Stimulated activated CD4-positive, alpha-beta T cell treated with anti-CD3 and anti-CD28 coated beads, Interleukin-15, amount 100 ng/mL, for 24 hours (primary cell): ENCODE measurements around the gene SCN10A.

Experiments used
- DNase-seq: peaks from one replicate; pipeline ENCODE4 v3.0.0-alpha.2; 2020

SCN10A gene

DNA sequence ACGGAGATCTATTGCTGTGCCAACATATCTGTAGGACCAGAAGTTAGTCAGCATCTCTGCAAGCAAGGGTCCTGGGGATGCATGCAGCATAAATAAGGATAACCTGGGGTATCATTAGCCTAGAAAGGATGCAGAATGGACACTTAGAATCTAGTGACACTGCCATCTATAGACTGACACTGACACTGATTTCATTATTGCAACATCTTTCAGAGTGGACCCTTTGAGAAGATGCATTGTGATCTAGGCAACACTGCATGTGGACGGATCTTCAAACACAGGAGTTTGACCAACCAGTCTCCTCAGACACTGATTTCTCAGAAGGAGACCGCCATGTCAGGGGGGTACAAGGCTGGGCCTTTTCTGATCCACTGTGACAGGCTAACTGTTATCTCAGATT lies 52.4 kb downstream of the SCN10A start:
- DNase-seq = no peak

DNA sequence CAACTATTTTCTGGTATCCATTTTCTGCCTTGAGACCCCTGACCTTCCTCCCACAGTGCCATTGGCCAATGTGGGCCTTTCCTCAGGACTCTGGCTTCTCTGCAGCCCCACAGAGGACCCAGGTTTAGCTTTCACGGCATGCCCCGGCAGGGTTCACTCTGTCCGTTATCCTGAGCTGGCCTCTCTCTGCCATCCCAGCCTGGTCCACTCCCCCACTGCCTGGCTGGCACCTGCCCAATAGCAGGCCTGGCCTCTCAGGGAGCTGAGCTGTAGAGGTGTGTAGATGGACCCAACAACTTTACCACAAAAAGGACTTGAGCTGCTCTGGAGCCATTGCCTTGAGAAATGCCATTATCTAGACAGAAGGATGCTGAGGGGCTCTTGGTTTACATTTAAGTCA lies 57.5 kb downstream of the SCN10A start:
- no peak for DNase-seq

DNA sequence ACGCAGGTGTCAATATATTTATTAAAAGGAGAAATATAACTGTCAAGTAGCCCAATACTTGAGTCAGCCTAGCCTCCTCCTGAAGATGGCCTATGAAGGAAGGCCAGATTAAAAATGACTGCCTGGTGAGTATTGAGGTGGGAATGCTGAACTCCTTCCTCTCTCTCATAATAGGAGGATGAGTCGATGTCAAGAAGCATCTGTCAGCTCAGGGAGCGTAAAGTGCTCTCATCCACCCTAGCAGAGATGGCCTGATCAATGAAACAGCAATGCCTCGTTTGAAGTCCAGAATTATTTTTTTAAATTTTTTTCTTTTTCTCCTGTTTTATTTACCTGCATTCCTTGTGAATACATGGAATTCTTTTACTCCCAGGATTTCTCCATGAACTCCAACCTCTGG lies 58.3 kb downstream of the SCN10A start:
- no peak for DNase-seq

DNA sequence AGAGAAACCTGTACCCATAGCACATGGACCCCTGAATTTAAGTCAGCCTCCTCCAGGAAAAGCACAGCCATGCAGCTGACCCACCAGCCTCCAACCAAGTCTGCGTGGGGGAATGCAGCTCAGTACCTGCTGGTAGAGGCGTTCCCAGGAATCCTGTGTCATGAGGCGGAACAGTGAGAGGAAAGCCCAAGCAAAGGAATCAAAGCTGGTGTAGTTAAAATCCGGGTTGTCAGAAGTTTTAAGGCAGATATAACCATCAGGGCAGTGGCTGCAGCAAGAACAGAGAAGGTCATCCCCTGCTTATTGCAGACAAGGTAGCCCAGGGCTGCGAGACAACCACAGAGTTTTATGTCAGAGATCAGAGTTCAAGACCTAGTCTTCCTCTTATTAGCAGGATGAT lies 59.1 kb downstream of the SCN10A start:
- no peak for DNase-seq

DNA sequence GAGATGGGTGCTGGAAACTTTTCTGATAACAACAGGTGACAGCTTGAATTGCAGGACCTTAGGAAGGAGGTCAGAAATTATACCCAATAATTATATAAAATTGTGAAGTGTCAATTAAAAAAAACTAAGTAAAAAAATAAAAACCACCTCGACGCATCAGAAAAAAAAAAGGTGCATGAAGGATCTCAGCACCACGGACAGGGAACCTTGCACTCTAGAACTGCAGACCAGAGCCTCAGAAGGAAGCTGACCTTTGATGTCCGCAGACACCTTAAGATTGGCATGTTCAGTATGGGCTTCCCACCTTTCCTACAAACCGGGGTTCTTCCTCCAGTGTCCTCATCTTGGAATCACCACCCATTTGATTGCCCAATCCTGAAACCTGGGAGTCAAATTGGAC lies 60.9 kb downstream of the SCN10A start:
- no peak for DNase-seq

DNA sequence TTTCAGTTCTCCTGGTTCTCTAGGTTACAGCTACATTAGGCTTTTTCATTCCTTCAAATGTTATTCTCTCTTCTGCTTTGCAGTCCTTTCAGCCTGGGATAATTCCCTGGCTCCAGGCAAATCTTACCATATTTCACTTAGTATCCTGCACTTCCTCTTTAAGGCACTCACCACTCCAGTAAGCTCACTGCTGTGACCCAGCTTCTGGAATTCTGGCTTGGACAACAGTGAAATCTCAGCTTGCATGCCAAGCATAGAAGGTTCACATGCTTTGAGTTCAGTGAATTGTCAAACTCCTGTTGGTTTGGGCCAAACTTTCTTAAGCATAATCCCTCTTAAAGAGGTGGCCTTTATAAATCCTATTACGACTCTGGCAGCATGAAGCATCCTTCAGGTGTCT lies 69.4 kb downstream of the SCN10A start:
- no peak for DNase-seq

DNA sequence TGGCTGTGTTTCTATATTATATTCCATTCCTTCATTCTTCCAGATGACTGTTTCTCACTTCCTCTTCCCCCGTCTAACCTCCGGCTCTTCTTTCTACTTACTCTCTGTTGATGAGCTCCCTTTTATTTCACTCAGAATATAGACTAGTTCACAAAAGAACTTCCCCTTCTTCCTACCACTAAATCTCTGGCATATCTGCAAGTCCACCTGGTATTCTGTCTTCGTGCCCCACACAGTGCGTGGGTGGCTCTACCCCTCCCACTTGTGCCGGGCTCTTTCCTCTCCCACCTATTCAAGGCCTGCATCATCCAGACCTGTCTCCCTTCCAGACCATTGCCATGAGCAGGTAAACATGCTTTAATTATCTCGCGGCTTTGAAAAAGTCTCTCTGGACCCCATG lies 73.0 kb downstream of the SCN10A start:
- DNase-seq = no peak

DNA sequence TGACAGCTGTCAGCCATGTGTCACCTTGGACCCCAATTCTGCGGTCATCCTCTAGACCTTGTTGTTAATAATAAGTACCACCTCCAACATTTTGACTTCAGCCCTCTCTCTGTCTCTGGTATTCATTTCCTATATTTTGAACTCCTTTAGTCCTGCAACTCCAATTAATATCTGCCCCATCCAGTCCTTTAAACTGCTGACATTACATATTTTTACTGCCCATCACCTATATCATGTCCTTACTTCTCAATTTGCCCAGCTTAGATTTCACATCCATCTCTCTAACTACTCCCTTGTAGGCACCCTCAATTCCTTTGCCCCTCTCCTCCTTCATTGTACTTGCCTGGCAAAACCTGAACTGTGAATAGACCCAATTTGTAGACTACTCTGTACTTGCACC lies 73.5 kb downstream of the SCN10A start:
- no peak for DNase-seq

DNA sequence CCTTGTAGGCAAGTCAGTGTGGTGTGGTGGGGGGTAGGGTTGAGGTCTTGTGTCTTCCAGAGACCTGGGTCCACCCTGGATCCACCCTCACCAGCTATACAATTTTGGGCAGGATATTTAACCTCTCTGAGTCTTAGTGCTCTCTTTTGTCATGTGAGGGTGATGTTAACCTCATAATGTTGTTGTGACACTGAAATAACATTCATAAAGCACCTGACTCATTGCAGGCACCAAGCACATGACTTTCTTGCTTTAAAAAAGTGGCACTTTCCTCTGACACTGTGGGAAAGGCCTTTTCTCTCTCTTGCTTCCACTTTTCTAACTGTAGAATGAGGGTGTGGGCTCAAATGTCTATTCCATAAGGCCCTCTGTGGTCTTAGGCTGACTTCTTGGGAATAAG lies 75.5 kb downstream of the SCN10A start:
- no peak for DNase-seq

DNA sequence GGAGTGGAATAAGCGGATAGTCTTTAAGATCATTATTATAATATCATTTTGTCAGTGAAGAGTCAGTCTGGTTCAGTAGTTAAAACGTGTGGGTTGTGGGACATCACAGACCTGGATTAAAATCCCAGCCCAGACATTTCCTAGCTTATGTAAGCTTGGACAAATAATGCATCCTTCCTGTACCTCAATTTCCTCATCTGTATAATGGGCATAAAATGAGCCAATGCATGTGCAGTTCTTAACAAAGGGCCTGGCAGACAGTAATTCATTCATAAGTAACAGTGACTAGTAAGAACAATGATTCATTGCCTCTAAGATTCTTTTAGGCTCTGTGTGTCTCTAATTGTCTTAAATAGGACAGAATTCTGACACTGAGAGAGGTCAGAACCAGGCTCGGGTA lies 76.1 kb downstream of the SCN10A start:
- no peak for DNase-seq

DNA sequence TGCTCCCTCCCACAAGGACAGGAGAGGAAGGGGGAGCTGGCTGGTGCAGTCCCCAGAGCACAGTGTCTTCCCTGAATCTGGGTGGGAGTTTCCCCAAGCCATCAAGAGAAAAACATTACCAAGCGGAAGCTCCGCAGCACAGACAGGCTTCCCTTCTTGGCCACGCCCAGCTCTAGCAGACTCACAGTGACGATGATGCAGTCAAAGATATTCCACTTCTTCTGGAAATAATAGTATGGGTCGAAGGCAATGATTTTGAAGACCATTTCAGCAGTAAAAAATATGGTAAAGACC lies 76.7 kb downstream of the SCN10A start:
- DNase-seq = no peak

DNA sequence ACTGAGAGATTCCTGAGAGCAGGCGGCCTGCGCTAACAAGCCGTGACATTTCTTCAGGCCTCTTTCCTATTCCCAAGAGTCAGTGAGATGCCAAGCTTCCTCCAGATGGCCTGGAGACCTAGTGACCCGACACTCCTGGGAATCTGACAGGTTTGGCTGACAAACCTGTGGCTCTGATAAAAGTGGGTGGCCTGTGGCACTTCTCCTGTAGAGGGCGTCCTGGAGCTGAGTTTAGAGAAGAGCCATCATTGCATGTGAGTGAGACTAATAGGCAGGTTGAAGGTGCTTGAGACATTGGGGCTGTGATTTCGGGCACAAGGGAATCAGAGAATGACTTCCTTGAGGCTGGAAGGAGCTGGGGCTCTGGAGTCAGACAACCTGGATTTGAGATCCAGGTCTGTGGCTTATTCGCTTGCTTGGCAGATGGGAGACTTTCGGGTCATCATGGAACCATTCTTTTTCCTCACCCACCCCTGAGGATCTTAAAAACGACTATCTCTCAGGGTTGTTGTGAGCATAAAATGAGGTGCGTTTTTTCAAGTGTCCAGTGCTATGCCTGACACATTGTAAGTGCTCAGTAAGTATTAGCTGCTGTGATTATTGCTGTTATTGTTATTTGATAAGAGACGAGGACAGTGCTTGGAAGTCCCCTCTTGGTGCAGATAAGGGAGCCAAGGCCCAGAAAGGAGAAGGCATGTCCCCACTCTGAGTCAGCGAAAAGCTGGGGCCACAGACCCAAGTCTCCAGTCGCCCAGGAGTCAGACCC lies 77.2 kb downstream of the SCN10A start:
- DNase-seq = peak; percentile 55

DNA sequence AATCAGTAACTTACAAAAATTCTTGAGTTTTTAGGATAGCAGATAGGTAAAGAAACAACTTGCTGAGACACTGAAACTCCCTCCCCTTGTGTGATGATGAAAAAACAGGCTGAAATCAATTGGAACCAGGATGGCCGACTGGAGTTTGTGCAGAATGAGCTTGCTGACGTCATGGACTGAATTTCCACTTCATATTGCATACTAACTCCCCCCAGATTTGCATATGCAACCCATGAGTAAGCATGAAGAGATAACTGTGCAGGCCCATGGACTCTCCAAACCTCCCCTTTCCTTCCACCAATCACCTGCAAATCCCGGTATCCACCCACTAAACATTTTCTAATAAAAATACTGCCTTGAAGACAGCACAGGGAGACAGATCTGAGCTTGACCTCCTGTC lies 84.5 kb downstream of the SCN10A start:
- DNase-seq = no peak

DNA sequence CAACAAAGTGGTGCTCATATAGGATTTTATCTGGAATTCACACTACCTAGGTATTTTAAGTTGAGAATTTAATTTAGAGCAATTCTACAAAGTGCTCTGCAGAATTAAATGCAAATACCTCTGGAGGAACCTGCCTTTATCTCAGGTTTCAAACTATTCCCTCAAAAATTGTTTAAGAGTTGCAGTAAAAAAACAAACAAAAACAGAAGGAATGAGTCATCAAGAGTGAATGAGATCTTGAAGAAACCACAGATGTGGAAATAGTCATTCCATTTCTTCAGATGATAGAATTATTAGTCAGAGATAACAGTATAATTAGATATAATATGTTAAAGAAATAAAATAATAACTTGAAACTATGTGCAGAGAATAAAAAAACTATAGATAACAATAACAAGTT lies 85.7 kb downstream of the SCN10A start:
- no peak for DNase-seq

DNA sequence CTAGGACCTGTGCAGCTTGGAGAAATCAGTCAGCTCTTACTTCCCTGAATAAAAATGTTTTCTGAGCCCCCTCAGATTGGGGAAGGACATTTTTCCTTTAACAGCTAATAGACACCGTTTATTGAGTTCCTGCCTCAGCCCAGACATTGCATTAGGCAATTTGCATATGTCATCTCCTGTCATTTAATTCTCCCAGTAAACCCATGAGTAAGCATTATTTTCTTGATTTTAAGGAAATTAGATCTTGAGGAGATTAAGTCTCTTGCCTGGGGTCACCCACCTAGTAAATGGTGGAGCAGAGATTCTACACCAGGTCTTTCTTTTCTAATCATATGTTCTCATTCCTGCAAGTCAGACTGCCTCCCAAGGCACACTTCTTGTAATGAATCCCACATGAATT lies 88.0 kb downstream of the SCN10A start:
- DNase-seq = no peak

DNA sequence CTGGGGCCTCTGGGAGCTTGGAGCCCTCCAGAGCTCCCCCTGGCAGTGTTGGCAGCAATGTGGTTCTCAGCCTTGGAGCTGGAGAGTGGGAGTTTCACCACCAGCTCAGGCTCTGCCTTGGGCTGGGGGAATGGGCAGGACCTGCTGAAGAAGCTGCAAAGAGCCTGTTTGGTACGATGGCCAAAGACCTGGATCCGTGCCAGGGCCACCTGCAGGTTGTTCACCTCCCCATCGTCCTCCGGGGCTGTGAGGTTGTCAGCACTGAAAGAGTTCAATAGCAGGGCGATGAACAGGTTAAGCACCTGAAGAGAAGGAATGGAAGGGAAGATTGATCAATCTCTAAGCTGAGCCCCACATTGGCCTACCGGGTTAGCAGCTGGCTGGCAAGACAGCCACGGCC lies 89.3 kb downstream of the SCN10A start:
- no peak for DNase-seq

DNA sequence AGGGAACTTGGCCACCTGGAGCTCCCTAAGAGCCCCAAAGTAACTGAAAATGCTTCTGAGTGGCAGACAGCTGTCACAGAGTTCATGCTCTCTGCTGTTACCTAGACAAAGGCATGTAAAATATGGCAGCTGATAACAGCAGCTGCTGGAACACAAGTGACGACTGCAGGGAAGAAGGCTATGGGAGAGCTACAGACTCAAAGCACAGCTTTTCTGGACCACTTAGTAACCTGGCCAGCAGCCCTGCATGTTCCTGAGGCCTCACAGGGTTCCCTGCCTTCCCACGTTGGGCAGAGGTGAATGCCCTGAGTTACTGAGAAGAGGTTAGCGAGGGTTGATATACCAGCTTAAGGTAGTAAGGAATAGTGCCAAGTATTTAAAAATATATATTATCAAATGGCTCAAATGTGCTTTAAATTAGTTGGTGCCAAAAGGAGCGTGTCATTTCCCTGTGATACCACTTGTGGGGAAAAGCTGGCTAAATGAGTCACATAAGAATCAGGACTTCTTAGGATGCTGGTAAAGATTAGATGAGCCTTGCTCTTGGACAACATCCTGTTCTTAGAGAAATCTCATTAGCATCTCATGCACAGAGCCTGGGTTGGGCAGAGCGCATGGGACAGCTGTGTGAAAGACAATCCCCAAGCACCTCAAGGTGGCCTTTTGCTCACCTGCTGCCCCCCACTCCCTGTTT lies 90.1 kb downstream of the SCN10A start:
- no peak for DNase-seq

DNA sequence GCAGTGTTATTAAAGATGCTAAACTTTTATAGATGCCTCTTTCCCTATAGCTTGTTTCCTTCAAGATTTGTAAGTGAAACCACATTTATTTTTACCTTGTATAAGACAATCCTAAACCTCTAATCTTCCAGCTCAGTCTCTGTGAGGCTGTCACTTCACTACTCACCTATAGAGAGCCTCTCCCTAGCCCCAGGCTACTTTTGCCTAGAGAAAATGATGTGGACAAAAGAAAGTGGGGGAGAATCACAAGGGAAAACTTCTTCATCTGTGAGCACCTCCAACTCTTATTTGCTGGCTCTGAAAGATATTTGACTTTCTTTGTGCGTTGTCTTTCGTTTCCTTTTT lies 91.7 kb downstream of the SCN10A start:
- no peak for DNase-seq

DNA sequence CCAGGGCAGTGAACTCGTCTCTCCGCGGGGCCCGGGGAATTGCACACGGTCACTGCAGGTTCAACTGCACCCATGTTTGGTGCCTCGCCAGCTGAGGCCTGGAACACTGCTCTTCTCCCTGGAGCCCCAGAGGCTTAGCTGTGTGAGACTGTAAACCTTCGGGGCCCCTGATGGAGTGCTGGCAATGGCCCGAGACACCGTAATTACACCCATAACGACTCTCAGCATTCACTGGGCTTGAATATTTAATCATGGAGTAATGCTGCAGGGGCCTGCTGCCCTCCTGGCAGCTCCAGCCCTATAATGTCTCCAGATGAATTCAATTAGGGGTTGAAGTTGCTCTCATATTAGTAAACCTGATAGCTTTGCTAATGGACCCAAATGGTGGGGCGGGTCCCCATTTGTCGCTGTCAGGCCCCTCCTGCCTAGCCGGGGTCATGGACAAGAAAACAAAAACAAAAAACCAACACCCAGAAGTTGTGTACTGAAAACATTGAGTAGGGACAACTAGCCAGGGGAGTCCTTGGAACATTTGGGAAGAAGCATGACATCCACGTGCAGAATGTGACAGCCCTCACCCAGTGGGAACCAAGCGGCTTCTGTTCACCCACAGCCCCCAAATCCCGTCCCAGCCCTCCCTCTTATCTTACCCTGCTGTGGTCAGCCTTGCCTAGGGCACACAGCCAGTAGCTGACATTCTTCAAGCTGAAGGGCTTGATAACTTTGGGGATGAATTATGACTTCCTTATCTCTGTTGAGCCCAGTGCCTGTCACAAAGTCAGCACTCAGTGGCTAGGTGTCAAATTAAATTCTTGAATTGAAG lies 92.2 kb downstream of the SCN10A start:
- no peak for DNase-seq

DNA sequence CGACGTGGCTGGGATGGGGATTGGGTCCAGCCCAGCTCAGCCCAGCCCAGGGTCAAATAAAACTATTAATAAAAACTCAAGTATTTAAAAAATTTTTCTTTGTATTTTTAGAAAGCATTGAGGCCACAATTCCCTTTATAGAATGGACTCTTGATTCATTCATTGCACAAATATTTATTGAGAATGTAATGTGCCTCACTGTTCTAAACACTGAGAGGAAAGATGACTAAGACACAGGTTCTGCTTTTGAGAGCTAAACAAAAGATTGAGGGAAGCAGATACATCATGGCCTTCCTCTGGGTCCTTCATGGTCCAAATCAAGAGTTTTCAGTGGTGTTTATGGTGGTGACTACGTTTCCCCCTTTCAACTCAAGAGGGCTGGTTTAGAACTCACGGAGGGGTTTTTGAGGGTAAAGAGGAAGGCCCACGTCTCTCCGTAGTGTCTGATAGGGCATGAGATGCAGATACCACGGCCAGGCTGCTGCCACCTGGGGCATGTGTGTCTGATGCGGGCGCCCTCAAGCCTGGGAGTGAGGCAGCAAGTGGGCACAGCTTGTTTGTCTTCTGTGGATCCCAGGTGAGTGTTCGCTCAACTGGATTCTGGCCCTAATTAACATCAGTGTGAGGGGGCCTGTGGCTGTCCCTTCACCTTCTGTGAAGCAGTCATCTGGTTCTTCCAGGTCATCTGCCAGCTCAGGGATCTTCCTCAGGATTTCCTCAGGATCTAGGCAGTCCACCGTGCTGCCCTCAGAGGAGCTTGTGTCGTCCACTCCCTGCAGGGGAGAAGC lies 93.0 kb downstream of the SCN10A start:
- no peak for DNase-seq

DNA sequence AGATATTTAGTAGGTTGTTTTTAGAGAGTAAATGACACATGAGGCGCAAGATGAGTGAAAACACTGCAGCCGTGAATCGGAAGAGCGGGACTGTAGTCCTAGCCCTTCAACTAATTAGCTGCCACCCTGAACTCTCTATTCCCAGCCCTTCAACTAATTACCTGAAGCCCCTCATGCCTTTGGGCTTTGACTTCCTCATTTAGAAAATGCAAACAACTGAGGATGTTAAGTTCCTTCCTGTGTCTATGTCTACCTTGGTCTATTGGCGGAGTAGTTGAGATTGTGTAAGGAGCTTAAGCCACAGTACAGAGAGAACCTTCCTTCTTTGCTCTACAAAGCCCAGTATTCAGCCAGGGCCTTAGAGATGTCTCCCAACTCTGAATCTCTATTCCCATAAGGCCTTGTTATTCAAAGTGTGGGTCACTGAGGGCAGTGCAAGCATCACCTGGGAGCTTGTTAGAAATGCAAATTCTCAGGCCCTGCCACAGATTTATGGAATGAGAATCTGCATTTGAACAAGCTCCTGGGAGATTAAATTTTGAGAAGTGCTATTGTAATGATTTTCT lies 94.7 kb downstream of the SCN10A start:
- no peak for DNase-seq

DNA sequence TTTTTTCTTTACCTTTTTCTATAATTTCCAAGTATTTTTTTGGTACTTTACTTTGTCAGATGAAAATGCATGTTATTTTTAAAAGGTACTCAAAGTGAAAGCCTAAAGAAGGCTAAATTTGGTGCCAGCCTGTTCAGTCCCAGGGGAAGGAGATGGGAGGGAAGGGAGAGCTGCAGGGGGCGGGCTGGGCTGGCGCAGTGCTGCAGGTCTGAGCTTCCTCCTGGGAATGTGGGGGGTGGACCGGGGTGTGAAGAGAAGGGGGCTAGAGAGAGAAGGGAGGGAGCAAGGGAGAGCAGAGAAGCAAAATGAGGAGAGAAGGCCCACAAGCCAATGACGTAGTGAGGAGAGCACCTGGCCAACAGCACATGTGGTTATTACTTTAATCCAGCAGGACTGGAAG lies 95.6 kb downstream of the SCN10A start:
- no peak for DNase-seq
